GM19463 (cell line): Measurements from ENCODE around the gene PDXK.

ENCODE experiments used
- ATAC-seq: cut with Tn5 transposase; IDR thresholded peaks from one replicate; pipeline ENCODE4 v1.9.1; 2021; ENCODE audit warnings: mild to moderate bottlenecking, moderate library complexity; ENCODE audit not compliant: unreplicated experiment

The PDXK gene

GRCh38 chr21:43778469-43779335, 59.8 kb downstream of the PDXK start:
- no peak for ATAC-seq

DNA sequence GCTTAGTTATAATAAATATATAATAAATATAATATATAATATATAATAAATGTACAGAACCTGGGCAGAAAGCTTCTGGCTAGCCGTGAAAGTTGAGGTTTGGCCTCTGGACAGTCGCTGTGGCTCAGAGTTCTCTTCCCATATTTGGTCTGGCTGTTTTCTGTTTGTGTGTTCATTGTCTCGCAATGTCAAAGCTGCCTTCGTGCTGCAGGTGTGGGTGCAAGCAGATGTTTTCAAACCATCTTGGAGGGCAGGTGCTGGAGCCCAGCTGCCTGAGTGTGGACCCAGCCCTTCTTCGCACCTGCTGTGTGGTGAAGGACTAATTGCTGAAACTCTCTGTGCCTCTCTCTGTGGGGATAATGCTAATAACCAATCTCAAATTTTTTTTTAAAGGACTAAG, 60.7 kb downstream of the PDXK start:
- no peak for ATAC-seq

GRCh38 chr21:43781846-43782245, 62.9 kb downstream of the PDXK start:
- no peak for ATAC-seq

DNA sequence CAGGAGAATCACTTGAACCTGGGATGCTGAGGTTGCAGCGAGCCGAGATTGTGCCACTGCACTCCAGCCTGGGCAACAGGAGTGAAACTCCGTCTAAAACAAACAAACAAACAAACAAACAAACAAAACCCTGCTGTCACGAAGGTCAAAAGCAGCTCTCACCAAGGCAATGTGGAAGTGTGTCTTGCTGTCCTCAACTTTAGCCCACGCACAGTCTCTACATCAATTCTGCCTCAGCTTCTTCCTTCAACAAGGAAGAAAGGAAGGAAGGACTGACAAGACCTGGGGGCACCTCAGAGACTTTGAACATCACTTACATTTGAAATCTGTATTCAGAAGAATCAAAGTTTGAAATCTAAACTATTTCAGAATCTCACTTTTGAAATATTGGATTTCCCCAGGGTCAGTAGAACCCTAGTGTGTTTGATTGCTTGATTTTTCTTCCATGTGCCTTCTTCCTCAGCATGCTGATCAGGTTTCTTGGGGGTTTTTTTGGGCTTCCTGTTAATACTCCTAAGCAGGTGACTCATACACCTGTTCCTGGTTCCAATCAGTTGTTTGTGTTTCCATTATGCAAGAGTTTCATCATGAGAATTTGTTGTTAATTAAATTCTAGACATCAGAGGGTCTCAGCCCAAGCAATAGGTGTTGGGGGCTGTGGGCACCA, 63.6 kb downstream of the PDXK start:
- no peak for ATAC-seq

- ATAC-seq: no peak
Measured at GRCh38 chr21:43783098-43783700, 64.3 kb downstream of the PDXK start.

- no peak for ATAC-seq
Measured at GRCh38 chr21:43785134-43785533, 66.2 kb downstream of the PDXK start.

GRCh38 chr21:43786300-43786806, 67.4 kb downstream of the PDXK start:
- no peak for ATAC-seq

DNA sequence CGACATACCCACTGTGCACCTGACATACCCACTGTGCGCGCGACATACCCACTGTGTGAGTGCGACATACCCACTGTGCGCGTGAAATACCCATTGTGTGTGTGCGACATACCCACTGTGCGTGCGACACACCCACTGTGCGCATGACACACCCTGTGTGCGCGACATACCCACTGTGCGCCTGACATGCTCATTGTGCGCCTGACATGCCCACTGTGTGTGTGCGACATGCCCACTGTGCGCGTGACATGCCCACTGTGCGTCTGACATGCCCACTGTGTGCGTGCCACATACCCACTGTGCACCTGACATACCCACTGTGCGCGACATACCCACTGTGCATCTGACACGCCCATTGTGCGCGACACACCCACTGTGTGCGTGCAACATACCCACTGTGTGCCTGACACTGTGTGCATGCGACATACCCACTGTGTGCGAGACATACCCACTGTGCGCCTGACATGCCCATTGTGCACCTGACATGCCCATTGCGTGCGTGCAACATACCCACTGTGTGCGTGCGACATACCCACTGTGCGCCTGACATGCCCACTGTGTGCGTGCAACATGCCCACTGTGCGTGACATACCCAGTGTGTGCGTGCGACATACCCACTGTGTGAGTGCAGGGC, 68.0 kb downstream of the PDXK start:
- no peak for ATAC-seq

DNA sequence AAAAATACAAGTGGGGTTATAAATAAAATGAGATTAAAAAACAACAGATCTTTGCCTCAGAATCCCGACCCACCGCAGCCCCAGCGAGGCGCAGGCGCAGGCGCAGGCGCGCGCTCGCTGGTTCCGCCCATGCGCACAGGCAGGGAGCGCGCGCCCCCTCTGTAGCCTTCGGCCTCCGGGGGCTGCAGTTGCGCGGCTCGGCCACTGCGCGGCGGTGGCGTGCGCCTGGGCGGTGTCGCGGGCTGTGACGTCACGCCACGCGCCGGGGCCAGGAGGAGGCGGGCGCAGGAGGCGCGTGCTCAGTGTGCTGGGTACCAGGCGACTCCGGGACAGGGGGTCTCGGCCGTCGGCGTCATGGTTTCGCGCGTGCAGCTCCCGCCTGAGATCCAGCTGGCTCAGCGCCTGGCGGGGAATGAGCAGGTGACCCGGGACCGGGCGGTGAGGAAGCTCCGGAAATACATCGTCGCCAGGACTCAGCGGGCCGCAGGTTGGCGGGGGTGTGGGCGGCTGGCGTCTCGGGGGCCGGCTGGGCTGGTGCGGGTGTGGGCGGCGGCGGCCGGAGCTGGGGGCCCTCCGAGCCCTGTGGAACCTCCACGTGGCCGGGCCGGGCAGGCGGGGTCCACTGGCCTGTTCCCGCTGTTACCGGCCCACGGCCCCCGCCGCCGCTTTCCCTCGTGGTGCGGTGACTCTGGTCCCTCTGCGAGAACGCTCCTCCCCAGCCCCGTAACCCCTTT, 70.5 kb downstream of the PDXK start, which contains the start of gene RRP1:
Gene RRP1, plus strand, starts transcription at position 302 of the 734 bp plus-strand sequence. Its CDS starts 53 bp downstream, at position 355.
- peak; percentile 85 for ATAC-seq

GRCh38 chr21:43790010-43790524, 71.1 kb downstream of the PDXK start:
- ATAC-seq: no peak

DNA sequence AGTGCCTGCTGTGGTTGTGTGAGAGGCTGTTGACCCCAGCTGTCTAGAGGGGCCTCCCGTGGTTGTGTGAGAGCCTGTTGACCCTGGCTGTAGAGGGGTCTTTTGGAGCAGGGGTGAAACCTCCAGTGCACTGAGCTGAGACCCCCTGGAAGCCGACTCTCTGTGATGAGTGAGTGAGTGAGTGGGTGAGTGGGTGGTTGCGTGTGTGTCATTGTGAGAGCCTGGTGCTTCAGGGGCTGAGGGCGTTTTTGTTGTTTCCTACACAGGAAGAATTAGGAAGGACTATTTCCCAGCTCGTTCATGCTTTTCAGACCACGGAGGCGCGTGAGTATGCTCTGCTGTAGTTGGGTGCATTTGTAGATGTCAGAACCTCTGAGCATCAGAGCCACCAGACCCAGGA, 73.5 kb downstream of the PDXK start:
- no peak for ATAC-seq

DNA sequence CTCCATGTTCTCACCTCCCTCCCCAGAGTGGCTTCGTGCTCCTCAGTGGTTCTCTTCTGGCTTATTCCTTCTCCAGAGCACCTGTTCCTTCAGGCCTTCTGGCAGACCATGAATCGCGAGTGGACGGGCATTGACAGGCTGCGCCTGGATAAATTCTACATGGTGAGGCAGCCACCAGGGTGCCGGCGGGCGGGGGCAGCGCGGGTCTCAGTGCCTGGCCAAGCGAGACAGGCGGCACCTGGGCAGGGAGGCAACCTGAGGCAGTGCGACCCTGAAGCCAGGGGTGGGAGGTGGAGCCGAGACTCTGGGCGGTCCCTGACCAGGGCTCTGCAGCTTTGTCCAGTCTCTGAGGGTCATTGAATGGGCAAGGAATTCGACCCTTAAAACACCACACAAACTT, 74.3 kb downstream of the PDXK start:
- ATAC-seq: no peak

GRCh38 chr21:43794311-43794710, 75.4 kb downstream of the PDXK start:
- ATAC-seq: no peak

GRCh38 chr21:43794857-43795256, 75.9 kb downstream of the PDXK start:
- ATAC-seq: no peak

DNA sequence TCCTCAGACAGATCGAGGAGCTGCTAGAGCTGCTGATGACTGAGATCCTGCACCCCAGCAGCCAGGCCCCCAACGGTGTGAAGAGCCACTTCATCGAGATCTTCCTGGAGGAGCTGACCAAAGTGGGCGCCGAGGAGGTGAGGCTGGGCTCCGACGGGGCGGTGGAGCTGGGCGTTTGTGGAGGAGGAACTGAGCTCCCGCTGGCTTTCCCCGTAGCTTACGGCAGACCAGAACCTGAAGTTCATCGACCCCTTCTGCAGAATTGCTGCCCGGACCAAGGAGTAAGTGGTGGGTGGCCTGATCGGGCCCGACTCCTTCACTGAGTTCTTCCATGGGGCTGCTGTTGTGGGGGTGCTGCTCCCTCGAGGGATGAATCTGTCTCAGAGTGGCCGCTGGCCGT, 78.5 kb downstream of the PDXK start:
- ATAC-seq: no peak

DNA sequence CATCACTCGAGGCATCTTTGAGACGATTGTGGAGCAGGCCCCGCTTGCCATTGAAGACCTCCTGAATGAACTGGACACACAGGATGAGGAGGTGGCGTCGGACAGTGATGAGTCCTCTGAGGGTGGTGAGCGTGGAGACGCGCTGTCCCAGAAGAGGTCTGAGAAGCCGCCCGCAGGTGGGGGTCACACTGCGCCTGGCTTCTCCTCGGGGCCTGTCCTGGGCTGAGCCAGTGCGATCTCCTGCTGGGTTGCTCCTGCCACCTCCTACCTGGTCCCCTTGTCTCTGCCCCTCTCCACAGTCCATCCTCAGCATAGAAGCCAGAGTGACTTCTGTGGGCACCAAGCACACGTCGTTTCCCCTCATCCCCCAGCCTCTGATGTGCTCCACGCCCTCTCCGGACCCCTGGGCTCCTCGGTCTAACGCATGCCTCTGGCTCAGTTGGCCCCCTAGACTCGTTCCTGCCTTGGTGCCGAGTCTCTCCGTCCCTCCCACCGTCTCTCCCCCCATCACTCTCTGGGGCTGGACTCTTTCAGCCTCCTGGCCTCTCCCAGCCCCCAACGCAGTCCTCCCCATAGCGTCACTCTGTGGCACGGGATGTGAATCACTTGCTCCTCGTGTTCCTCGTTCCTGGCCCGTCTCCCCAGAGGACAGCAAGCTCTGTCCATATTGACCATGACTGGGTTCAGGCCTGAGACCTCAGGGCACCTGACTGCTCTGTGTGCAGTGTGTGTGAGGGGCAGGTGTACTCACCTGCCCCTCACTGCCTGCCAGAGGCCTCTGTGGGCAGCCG, 79.2 kb downstream of the PDXK start:
- no peak for ATAC-seq

- ATAC-seq: no peak
Measured at GRCh38 chr21:43799301-43799840, 80.4 kb downstream of the PDXK start.

- no peak for ATAC-seq
Measured at GRCh38 chr21:43800124-43800523, 81.2 kb downstream of the PDXK start.

DNA sequence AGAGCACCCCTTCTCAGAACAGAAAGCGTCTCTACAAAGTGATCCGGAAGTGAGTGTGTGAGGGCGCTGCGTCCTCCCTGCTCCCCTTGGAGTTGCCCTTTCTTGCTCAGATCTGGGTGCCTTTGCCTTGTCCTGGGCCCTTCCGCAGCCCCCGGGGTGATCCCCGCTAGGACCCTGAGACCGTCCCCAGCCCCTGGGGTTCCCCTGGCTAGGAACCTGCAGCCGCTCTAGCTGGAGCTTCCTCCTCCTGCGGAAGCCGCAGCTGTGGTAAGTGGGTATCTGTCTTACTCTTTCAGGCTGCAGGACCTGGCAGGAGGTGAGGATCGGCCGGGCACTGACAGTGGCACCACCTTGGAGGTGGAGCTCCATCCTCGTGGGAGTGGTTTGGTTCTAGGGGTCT, 81.6 kb downstream of the PDXK start:
- no peak for ATAC-seq
